HepG2 (cell line): ENCODE data around the gene ZCCHC3. TPM values are rescaled to one million over a fixed set of nuclear protein-coding genes. Genes with fewer than 3 reads are reported as not detected.

Source experiments
- BRCA1 ChIP-seq: sonication (generic); formaldehyde crosslinking; IDR thresholded peaks from 2 replicates; pipeline ENCODE4 v1.4.0; 2020; ENCODE audit warnings: missing genetic modification reagents
- BRD4 ChIP-seq: sonication (generic); formaldehyde crosslinking; IDR thresholded peaks from 2 replicates; pipeline ENCODE4 v1.4.0; 2020; ENCODE audit warnings: missing genetic modification reagents
- CCAR2 ChIP-seq: fragments of 200-400 bp; formaldehyde crosslinking; optimal IDR thresholded peaks from 2 replicates; pipeline ENCODE3; 2018; ENCODE audit warnings: low read depth, mild to moderate bottlenecking, low read length, moderate library complexity
- FOSL2 ChIP-seq: sonication (generic); formaldehyde crosslinking; IDR thresholded peaks from 2 replicates; pipeline ENCODE4 v1.4.0; 2020; ENCODE audit warnings: missing genetic modification reagents
- FOXK2 ChIP-seq: fragments of 450-650 bp; IDR thresholded peaks from 2 replicates; pipeline ENCODE4 v1.6.1; 2016
- FOXO1 ChIP-seq: sonication (generic); formaldehyde crosslinking; IDR thresholded peaks from 2 replicates; pipeline ENCODE4 v1.4.0; 2020; ENCODE audit warnings: missing genetic modification reagents
- HNF4G ChIP-seq, 2 experiments: sonication (generic) in 1 of 2; formaldehyde crosslinking in 1 of 2; IDR thresholded peaks; 2 replicates each; pipeline versions ENCODE4 v1.4.0 to v1.6.1; 2011 to 2020; ENCODE audit warnings: borderline replicate concordance in 2 of 2, low read depth in 2 of 2, mild to moderate bottlenecking in 2 of 2, low read length in 1 of 2, missing genetic modification reagents in 1 of 2, moderate library complexity in 1 of 2
- MTF1 ChIP-seq: sonication (generic); formaldehyde crosslinking; IDR thresholded peaks from 2 replicates; pipeline ENCODE4 v1.5.0; 2020; ENCODE audit warnings: missing genetic modification reagents
- NONO ChIP-seq, 2 experiments: fragments of 450-650 bp in 1 of 2; sonication (generic) in 1 of 2; formaldehyde crosslinking in 1 of 2; IDR thresholded peaks in 1 of 2; conservative IDR thresholded peaks in 1 of 2; 2 replicates each; pipeline versions ENCODE4 v1.6.1 to v1.8.0; 2017 to 2022; ENCODE audit warnings: mild to moderate bottlenecking in 1 of 2, missing genetic modification reagents in 1 of 2, moderate library complexity in 1 of 2
- PCBP2 ChIP-seq: fragments of 200-400 bp; formaldehyde crosslinking; optimal IDR thresholded peaks from 2 replicates; pipeline ENCODE3; 2018; ENCODE audit warnings: low read length, low read depth; ENCODE audit not compliant: poor library complexity, severe bottlenecking
- POLR2AphosphoS5 ChIP-seq: IDR thresholded peaks from 2 replicates; pipeline ENCODE4 v1.6.1; 2012; ENCODE audit warnings: low read depth, low read length
- TAF1 ChIP-seq: sonication (generic); formaldehyde crosslinking; IDR thresholded peaks from 2 replicates; pipeline ENCODE4 v1.4.0; 2020; ENCODE audit warnings: missing genetic modification reagents
- WIZ ChIP-seq: sonication (generic); formaldehyde crosslinking; IDR thresholded peaks from 2 replicates; pipeline ENCODE4 v1.5.1; 2020; ENCODE audit warnings: mild to moderate bottlenecking, missing genetic modification reagents
- ZBTB21 ChIP-seq: sonication (generic); formaldehyde crosslinking; IDR thresholded peaks from 2 replicates; pipeline ENCODE4 v1.4.0; 2020; ENCODE audit warnings: missing genetic modification reagents
- ZBTB7B ChIP-seq: sonication (generic); formaldehyde crosslinking; IDR thresholded peaks from 2 replicates; pipeline ENCODE4 v1.4.0; 2020; ENCODE audit warnings: missing genetic modification reagents
- ZNF790 ChIP-seq: sonication (generic); formaldehyde crosslinking; IDR thresholded peaks from 2 replicates; pipeline ENCODE4 v1.8.0; 2022; ENCODE audit warnings: missing genetic modification reagents, mild to moderate bottlenecking, borderline replicate concordance
- polyA plus RNA-seq, 8 experiments: library from polyadenylated mRNA; depleted of rRNA in 3 of 8; stranded (reverse) in 7 of 8; unstranded in 1 of 8; fragments of >200 nt; fragmentation: Illumina TruSeq in 4 of 8; extraction: Trizol in 4 of 8; gene quantifications; 2 replicates each; pipeline versions ENCODE4 v1.2.1 to v1.2.3, GENCODE V29; 2011 to 2016; ENCODE audit warnings: low read depth in 4 of 8, missing spikeins in 1 of 8, mixed read lengths in 1 of 8; ENCODE audit not compliant: insufficient read depth in 1 of 8
- total RNA-seq, 5 experiments: library from RNA; depleted of rRNA; stranded (reverse); fragments of >200 nt; fragmentation: Illumina TruSeq; extraction: Trizol; gene quantifications; 2 replicates each; pipeline ENCODE4 v1.2.3, GENCODE V29; 2016; ENCODE audit warnings: low read depth in 1 of 5
- TF ChIP-seq, protein P1 (sequence below): sonication (generic); formaldehyde crosslinking; IDR thresholded peaks from 2 replicates; pipeline ENCODE4 v1.9.0; 2021; ENCODE audit warnings: mild to moderate bottlenecking, missing genetic modification reagents
- TF ChIP-seq, protein P2 (sequence below): sonication (generic); formaldehyde crosslinking; conservative IDR thresholded peaks from 2 replicates; pipeline ENCODE4 v1.4.0; 2020; ENCODE audit warnings: missing genetic modification reagents
- TF ChIP-seq, protein P3 (sequence below): sonication (generic); formaldehyde crosslinking; IDR thresholded peaks from 2 replicates; pipeline ENCODE4 v1.8.1; 2023; ENCODE audit warnings: mild to moderate bottlenecking, moderate library complexity, missing genetic modification reagents

Gene ZCCHC3
- total and polyA plus RNA-seq, 2 of the 13 experiments (the other 11 are each of a cell fraction or from before 2014, with no cell fraction given): 46.6 to 63.0 TPM

- TF ChIP-seq, protein P1, sequence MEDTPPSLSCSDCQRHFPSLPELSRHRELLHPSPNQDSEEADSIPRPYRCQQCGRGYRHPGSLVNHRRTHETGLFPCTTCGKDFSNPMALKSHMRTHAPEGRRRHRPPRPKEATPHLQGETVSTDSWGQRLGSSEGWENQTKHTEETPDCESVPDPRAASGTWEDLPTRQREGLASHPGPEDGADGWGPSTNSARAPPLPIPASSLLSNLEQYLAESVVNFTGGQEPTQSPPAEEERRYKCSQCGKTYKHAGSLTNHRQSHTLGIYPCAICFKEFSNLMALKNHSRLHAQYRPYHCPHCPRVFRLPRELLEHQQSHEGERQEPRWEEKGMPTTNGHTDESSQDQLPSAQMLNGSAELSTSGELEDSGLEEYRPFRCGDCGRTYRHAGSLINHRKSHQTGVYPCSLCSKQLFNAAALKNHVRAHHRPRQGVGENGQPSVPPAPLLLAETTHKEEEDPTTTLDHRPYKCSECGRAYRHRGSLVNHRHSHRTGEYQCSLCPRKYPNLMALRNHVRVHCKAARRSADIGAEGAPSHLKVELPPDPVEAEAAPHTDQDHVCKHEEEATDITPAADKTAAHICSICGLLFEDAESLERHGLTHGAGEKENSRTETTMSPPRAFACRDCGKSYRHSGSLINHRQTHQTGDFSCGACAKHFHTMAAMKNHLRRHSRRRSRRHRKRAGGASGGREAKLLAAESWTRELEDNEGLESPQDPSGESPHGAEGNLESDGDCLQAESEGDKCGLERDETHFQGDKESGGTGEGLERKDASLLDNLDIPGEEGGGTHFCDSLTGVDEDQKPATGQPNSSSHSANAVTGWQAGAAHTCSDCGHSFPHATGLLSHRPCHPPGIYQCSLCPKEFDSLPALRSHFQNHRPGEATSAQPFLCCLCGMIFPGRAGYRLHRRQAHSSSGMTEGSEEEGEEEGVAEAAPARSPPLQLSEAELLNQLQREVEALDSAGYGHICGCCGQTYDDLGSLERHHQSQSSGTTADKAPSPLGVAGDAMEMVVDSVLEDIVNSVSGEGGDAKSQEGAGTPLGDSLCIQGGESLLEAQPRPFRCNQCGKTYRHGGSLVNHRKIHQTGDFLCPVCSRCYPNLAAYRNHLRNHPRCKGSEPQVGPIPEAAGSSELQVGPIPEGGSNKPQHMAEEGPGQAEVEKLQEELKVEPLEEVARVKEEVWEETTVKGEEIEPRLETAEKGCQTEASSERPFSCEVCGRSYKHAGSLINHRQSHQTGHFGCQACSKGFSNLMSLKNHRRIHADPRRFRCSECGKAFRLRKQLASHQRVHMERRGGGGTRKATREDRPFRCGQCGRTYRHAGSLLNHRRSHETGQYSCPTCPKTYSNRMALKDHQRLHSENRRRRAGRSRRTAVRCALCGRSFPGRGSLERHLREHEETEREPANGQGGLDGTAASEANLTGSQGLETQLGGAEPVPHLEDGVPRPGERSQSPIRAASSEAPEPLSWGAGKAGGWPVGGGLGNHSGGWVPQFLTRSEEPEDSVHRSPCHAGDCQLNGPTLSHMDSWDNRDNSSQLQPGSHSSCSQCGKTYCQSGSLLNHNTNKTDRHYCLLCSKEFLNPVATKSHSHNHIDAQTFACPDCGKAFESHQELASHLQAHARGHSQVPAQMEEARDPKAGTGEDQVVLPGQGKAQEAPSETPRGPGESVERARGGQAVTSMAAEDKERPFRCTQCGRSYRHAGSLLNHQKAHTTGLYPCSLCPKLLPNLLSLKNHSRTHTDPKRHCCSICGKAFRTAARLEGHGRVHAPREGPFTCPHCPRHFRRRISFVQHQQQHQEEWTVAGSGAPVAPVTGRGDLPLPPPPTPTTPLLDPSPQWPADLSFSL (CRISPR knock-in tag): no peak
- TF ChIP-seq ZNF790 (CRISPR knock-in tag) (peak; percentile 96; the same call in 1 of the 2 replicates), WIZ (CRISPR knock-in tag) (no peak), TAF1 (CRISPR knock-in tag) (peak; percentile 97), FOSL2 (no peak; the same call in none of the 2 replicates), POLR2AphosphoS5 (peak; percentile 94), CCAR2 (no peak), MTF1 (CRISPR knock-in tag) (peak; percentile 92), NONO (IDR thresholded peaks at IDR 0.05) (no peak), NONO (CRISPR knock-in tag; conservative IDR thresholded peaks at IDR 0.05) (peak; percentile 95), ZBTB21 (peak; percentile 39; the same call in 1 of the 2 replicates), ZBTB7B (peak; percentile 95), HNF4G (IDR thresholded peaks at IDR 0.05; ENCODE audit: borderline replicate concordance, low read depth, low read length) (peak; percentile 56; the same call in 1 of the 2 replicates), HNF4G (CRISPR knock-in tag; IDR thresholded peaks at IDR 0.05; ENCODE audit: borderline replicate concordance, low read depth) (peak; percentile 85), FOXO1 (peak; percentile 81), BRD4 (peak; percentile 98), BRCA1 (CRISPR knock-in tag) (peak; percentile 99), FOXK2 (peak; percentile 56; the same call in 1 of the 2 replicates), PCBP2 (no peak)
- TF ChIP-seq, protein P2, sequence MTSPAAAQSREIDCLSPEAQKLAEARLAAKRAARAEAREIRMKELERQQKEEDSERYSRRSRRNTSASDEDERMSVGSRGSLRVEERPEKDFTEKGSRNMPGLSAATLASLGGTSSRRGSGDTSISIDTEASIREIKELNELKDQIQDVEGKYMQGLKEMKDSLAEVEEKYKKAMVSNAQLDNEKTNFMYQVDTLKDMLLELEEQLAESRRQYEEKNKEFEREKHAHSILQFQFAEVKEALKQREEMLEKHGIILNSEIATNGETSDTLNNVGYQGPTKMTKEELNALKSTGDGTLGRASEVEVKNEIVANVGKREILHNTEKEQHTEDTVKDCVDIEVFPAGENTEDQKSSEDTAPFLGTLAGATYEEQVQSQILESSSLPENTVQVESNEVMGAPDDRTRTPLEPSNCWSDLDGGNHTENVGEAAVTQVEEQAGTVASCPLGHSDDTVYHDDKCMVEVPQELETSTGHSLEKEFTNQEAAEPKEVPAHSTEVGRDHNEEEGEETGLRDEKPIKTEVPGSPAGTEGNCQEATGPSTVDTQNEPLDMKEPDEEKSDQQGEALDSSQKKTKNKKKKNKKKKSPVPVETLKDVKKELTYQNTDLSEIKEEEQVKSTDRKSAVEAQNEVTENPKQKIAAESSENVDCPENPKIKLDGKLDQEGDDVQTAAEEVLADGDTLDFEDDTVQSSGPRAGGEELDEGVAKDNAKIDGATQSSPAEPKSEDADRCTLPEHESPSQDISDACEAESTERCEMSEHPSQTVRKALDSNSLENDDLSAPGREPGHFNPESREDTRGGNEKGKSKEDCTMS (CRISPR knock-in tag): peak; percentile 89; the same call in 1 of the 2 replicates
- TF ChIP-seq, protein P3, sequence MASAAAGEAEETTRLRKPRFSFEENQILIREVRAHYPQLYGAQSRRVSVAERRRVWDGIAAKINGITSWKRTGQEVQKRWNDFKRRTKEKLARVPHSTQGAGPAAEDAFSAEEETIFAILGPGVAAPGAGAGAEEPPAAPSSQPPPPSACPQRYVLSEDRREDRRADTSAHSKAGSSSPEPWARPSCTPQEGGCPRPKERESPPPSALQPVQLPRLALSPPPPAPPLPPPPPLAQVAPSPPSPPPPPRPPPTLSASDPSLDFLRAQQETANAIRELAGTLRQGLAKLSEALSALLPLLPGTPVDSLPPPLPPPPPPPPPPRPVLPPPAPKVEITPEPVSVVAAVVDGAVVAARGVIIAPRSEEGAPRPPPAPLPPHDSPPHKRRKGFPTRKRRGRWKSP (CRISPR knock-in tag): peak; percentile 100
These were observed at the start of gene ZCCHC3 (continued) for GRCh38 chr20:297098-297924.
